ENCODE data around the gene CFAP99.

Gene CFAP99

DNA sequence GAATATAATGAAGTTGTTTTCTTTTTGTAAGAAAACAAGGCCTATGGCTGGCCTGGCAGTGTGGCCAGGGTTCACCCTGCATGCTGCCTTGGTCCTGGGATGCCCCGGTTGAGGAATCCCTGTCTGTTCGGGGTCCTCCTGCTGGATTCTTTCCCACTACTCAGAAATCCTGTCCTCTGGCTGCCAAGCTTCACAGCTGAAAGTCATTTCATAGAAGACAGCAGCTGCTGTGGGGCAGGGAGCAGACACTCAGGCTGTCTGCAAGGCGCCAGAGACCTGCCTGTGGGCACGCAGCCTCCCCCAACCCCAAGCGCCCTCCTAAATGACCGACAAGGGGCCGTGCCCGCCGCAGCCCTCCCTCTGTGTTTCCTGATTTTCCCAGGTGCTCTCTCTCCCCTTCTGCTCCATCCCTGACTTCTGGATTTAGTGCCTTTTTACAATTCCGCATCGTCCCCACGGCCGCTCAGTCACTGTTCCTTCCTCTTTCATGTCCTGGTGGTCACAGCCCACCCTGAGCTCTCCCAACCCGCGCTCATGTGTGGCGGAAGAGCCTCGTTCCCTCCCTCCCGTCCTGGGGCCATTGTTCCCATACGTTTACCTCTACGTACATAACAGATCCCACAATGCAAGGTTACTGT lies 27.9 kb upstream of the CFAP99 start:
- DNase-seq, result no peak

DNA sequence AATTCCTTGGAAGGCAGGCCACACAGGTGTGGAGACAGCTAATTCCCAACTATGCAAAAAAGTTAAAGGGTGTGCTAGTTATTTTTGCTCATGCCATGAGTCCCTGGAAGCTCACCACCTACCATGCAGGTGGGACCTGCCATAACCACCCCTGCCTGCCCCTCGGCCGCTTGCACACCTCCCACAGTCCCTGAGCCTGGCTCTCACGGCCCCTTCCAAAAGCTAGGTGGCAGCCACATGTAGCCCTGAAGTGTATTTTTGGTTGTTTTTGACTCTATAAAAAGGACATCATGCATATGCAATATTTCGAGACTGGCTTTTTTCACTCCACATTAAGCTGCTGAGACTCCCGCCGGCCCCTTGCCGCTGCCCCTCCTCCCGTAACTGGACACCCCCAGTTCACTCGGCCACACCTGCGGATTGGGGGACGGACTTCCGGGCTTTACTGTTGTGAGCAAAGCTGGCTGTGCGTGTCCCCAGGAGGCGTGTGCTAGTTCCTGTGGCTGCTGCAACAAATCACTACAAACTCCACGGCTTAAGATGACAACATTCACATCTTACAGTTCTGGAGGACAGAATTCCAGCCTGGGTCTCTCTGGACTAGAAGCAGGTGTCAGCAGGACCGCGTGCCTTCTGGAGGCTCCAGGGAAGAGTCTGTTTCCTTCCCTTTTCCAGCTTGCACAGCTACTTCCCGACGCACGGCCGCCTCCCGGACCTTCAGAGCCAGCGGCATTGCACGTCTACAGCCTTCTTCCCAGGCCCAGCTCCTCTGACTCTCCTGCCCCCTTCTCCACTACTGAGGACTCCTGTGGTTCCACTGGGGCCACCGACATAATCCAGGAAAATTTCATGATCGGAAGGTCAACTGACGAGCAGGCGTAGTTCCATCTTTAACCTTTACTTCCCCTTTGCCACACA lies 25.1 kb upstream of the CFAP99 start:
- DNase-seq, result no peak

DNA sequence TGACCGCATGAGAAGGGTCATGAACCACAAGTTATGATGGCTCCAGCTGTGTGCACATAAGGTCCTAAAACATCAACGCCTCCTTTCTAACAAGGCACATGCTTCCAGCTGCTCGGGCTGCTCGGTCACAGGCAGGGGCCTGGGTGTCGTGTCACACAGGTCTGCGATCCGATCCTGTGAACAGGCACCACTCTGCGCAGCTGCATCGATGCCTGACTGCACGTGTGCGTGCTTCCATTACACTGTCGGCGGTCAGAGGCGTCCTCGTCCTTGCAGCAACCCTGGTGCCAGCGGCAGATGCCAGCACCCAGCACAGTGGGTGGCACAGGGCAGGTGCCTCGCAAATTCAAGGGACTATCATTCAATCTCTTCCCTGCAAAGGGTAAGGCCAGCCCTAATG lies 24.2 kb upstream of the CFAP99 start:
- no peak for DNase-seq

- DNase-seq, result no peak
Measured at GRCh38 chr4:2395038-2395437, 23.7 kb upstream of the CFAP99 start.

- DNase-seq, result no peak
Measured at GRCh38 chr4:2395584-2395983, 23.2 kb upstream of the CFAP99 start.

DNA sequence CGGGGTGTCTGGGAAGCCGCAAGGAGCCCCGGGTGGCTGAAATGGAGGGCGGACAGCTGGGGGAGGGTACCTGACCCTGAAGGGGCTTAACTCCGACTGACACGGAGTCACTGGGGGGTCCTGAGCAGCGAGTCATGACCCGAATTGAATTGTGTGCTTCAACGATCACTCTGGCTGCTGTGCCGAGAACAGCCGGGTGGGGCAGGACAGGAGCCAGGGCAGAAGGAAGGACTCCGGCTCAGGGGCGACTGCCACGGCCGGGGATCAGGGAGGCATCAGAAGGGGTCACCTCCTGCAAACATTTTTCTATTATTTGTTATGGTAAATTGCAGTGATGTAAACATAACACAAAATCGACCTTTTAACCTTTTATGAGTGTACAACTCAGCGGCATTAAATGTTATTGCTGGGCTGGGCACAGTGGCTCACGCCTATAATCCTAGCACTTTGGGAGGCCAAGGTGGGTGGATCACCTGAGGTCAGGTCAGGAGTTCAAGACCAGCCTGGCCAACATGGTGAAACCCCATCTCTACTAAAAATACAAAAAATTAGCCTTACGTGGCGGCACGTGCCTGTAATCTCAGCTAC lies 21.9 kb upstream of the CFAP99 start:
- no peak for DNase-seq

DNA sequence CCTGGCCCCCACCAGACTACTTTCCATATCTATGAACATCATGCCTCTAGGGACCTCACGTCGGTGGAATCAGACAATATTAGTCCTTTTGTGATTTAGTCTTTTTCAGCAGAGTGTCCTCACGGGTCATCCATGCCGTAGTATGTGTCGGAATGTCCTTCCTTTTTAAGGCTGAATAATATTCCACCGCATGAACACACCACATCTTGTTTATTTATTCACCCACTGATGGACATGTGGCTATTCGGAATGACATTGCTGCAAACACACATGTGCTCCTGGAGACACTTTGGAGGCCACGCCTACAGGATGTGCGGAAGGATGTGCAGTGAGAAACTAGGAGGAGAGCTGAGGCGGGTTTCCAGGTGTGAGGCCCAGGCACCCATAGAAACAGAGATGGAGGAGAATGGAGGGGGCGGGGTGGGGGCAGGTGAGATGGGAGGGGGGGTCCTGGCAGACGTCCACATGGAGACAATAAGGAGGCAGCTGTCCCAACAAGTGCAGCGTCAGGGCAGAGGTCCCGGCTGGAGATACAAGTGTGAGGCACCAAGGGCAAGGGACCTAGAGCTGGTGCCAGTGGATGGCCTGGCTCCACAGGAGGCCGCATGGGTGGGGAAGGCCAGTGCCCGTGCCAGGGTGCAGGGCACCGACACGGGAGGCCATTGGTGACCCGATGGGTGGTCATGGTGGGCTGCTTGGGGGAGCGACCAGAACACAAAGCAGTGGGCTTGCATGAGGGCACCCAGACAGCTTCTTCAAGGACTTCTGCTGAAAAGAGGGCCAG lies 21.0 kb upstream of the CFAP99 start:
- no peak for DNase-seq

DNA sequence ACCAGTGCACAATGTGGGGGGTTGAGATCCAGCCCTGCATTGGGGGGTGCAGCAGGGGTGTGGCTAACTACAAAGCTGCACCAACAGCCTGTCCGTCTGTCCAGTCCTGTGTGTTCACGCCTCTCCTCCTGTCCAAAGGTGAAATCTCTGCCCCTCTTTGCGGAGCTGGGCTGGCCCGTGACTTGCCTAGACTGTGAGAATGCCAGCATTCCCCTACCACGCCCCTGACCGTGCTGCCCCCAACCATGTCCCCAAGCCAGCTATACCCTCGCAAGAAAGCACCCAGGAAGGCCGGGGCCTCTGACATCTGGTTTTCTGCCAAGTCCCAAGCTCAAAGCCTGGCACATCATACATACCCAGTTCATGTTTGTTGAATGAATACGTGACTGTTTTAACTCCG lies 19.5 kb upstream of the CFAP99 start:
- DNase-seq, result no peak

GRCh38 chr4:2399631-2400190 lies 19.0 kb upstream of the CFAP99 start:
- no peak for DNase-seq

DNA sequence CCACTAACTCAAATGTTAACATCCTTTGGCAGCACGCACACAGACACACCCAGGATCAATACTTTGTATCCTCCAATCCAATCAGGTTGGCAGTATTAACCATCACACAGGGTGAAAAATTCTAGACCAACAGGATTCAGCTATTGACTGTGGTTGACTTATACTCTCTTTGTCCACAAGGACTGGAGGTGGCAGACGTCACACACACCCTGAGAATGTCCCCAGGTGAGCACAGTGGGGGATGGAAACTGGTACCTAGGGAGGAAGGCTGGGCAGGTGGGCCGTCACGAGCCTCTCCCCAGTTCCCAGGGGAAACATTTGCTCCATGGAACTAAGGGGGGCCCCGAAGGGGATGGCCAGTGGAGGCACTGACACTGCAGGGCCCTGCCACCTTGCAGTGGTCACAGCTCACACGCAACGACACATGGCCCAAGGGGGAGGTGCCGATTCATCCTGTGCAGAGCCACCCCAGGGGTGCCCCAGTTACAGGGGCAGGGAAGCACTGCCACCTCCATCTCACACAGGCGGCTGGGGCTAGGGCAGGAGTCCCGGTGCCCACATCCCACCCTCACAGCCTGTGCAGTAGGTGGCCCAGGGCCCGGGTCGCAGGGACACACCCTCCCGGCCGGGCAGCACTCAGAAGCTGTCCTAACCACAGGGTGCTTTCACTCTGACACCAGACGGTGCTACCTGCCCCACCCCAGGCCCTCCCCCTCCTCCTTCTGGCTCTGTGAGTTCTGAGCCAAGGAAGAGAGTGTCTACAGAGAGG lies 17.7 kb upstream of the CFAP99 start:
- DNase-seq, result no peak

GRCh38 chr4:2401610-2401983 lies 17.2 kb upstream of the CFAP99 start:
- no peak for DNase-seq

DNA sequence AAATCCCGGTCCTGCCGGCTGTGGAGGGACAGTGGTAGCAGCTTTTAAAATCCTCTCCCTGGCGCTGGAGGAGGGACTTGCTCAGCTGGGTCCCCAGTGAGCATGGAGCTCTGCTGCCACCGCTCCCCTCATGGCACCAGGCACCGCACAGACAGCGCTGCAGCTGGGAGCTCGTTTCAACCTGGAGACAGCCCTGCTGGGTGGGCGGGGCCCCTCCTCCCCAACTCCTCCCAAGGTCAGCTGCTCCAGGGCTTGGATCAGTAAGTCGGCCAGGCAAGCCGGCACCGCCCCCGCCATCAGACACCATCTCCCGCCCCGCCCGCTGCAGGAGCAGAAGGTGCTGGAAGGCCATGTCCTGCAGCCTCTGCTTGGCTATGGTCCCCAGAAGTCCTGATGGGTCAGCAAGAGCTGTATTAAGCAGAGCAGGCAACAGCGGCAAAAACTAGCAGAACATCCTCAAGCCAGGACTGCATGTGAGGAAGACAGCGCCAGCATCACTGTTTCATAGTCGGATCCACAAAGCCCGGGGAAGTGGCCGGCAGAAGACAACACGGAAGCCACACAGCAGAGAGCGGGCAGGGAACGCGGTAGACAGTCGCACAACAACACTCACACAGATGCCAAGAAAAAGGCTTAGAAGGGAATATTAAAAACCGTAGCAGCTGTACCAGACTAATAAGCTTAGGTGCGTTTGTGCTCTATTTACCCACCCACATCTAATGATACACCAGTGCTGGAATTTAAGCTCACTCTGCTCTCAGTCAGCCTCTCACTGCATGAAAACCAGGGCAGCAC lies 16.5 kb upstream of the CFAP99 start:
- peak in 54 of 58 donors; percentile 16 to 83 (median 57) for DNase-seq

DNA sequence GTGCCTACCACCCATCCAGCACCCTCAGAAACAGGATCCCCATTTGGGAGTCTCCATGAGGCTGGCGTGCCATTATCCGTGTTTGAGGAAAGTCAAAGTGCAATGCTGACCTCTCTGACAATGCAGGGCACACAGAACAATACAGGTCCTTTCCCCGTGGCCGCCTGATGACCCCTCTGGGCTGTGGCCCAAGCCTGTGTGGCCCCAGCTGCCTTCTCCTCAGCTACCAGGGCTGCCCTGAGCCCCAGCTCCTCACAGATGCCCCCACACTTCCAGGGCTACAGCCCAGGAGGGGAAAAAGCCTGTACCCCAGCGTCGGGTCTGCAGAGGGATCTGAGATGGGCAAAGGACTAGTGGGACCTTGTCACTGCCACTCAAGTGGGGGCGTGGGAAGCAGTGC lies 15.8 kb upstream of the CFAP99 start:
- DNase-seq, result peak in 19 of 58 donors; percentile 14 to 76 (median 38)

DNA sequence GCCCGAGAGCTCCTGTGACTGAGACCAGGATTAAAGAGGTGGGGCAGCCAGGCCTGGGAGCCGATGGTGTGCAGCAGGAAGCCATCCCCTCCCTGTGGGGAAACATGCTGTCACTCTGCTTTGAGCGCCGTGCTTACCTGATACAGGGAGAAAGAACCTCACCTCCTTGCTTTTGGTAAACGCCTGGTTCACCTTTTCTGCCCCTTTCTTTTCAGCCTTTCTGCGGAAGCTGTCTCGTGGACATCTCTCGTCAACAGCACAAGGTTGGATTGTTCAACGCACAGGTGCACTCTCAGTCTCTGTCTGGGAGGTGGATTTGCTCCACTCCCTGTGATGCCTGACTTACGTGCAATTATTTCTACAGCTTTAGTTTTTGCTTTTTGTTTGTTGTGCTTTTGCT lies 12.3 kb upstream of the CFAP99 start:
- no peak for DNase-seq

DNA sequence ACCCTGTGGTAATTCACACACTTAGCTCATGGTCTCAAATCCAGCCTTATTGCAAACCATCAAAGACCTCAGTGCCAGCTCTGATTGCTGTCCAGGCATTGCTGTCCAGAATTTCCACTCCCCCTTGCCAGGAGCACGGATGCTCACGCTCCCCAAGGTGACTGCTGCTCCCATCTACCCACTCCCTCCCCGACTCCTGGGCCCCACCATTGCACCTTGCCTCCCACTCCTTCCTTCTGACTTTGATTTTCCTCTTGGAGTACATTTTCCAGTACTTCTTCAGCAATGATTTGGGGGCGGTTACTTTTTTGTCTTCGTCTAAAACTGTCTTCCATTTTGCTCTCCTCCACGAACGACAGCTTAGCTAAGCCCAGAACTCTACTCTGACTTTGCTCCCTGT lies 11.8 kb upstream of the CFAP99 start:
- peak in 1 of 58 donors; percentile 46 for DNase-seq

DNA sequence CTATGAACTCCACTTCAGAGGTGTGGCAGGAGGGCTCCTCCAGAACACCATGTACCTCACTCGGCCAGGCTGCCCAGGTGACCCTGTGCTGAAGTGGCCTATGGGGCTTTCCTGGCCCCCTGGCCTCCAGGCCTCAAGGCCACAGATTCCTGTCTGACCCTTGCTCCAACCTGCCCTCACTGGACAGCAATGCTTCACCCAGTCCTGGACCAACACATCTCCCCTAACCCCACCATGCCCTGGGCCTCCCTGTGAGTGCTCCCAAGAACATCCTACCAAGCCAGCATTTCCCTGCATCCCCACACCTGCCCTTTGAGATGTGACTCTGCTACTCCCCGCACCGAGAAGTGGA lies 10.8 kb upstream of the CFAP99 start:
- no peak for DNase-seq

GRCh38 chr4:2408401-2408958 lies 10.3 kb upstream of the CFAP99 start:
- no peak for DNase-seq

- DNase-seq, result no peak
Measured at GRCh38 chr4:2408976-2409375, 9.8 kb upstream of the CFAP99 start.

- no peak for DNase-seq
Measured at GRCh38 chr4:2409381-2409783, 9.4 kb upstream of the CFAP99 start.

Measured in anterior cingulate cortex (tissue), 58 donors.